H7 (cell line): ENCODE results near the gene LEAP2. TPM values are rescaled to one million over a fixed set of nuclear protein-coding genes. Genes with fewer than 3 reads are reported as not detected.

Source experiments
- DNase-seq: peaks from one replicate; pipeline ENCODE4 v3.0.0; 2012
- H3K27me3 ChIP-seq: 2 replicates; pipeline ENCODE4 v1.6.0; 2011; ENCODE audit warnings: mild to moderate bottlenecking, low read length; ENCODE audit not compliant: control insufficient read depth, insufficient read depth
- H3K36me3 ChIP-seq: replicated peaks from 2 replicates; pipeline ENCODE4 v1.5.1; 2011; ENCODE audit warnings: low read length; ENCODE audit not compliant: control insufficient read depth, insufficient read depth
- H3K4me3 ChIP-seq: 2 replicates; pipeline ENCODE4 v1.5.1; 2011; ENCODE audit warnings: low read depth, mild to moderate bottlenecking, control low read depth, low read length, moderate library complexity; ENCODE audit not compliant: insufficient read depth
- total RNA-seq: library from RNA; depleted of rRNA; stranded (reverse); fragments of >200 nt; shearing (Covaris generic); gene quantifications from 2 replicates; pipeline ENCODE4 v1.2.3, GENCODE V29; 2014; rRNA removed

LEAP2 gene
- 0.70 and 0.94 TPM in 2 replicates for total RNA-seq

- no peak within 1 kb of the TSS for H3K4me3 ChIP-seq
- H3K27me3 ChIP-seq = no peaks in the 10 kb centered on the region
- peaks cover 5% of the 10 kb centered on the region for H3K36me3 ChIP-seq
- no peak for DNase-seq
These were observed at the start of gene LEAP2 for GRCh38 chr5:132873119-132873929. Gene LEAP2 (plus strand): TSS chr5:132873668. CDS start chr5:132873695, 27 bp downstream.

GRCh38 chr5:132824426-132824825 lies 49.0 kb upstream of the LEAP2 start:
- H3K4me3 ChIP-seq = no peak overlapping the region
- peaks cover 68% of the 10 kb centered on the region for H3K27me3 ChIP-seq
- no peaks in the 10 kb centered on the region for H3K36me3 ChIP-seq
- DNase-seq = no peak

- peaks cover 76% of the 10 kb centered on the region for H3K27me3 ChIP-seq
- H3K36me3 ChIP-seq = no peaks in the 10 kb centered on the region
- H3K4me3 ChIP-seq = peak overlapping the region; percentile 46
- peak; percentile 88 for DNase-seq
These were observed 48.2 kb upstream of the LEAP2 start for GRCh38 chr5:132825033-132825833.

GRCh38 chr5:132825834-132826391 lies 47.6 kb upstream of the LEAP2 start:
- Histone ChIP-seq H3K27me3 (peaks cover 82% of the 10 kb centered on the region), H3K4me3 (peak overlapping the region; percentile 46), H3K36me3 (no peaks in the 10 kb centered on the region)
- peak; percentile 86 for DNase-seq

GRCh38 chr5:132826424-132827082 lies 46.9 kb upstream of the LEAP2 start:
- Histone ChIP-seq H3K27me3 (peaks cover 85% of the 10 kb centered on the region), H3K36me3 (no peaks in the 10 kb centered on the region), H3K4me3 (no peak overlapping the region)
- no peak for DNase-seq

GRCh38 chr5:132827943-132828673 lies 45.4 kb upstream of the LEAP2 start:
- DNase-seq = no peak
- no peak overlapping the region for H3K4me3 ChIP-seq
- no peaks in the 10 kb centered on the region for H3K36me3 ChIP-seq
- H3K27me3 ChIP-seq = peaks cover 78% of the 10 kb centered on the region

GRCh38 chr5:132828846-132829494 lies 44.5 kb upstream of the LEAP2 start:
- no peak for DNase-seq
- H3K36me3 ChIP-seq = no peaks in the 10 kb centered on the region
- peaks cover 71% of the 10 kb centered on the region for H3K27me3 ChIP-seq
- no peak overlapping the region for H3K4me3 ChIP-seq

- peak overlapping the region; percentile 59 for H3K4me3 ChIP-seq
- peaks cover 62% of the 10 kb centered on the region for H3K27me3 ChIP-seq
- DNase-seq = peak; percentile 94
- no peaks in the 10 kb centered on the region for H3K36me3 ChIP-seq
These were observed 43.6 kb upstream of the LEAP2 start for GRCh38 chr5:132829742-132830435.

- H3K27me3 ChIP-seq = peaks cover 56% of the 10 kb centered on the region
- DNase-seq = peak; percentile 92
- H3K4me3 ChIP-seq = peak within 1 kb of the TSS; percentile 59
- H3K36me3 ChIP-seq = no peaks in the 10 kb centered on the region
These were observed 42.9 kb upstream of the LEAP2 start, which contains the start of gene SHROOM1 for GRCh38 chr5:132830436-132831094. Gene SHROOM1 (minus strand): TSS chr5:132830647. CDS start chr5:132826140, 4,507 bp downstream.

GRCh38 chr5:132831095-132831860 lies 42.2 kb upstream of the LEAP2 start:
- H3K4me3 ChIP-seq = peak overlapping the region; percentile 59
- peak; percentile 41 for DNase-seq
- peaks cover 49% of the 10 kb centered on the region for H3K27me3 ChIP-seq

GRCh38 chr5:132832612-132833011 lies 40.9 kb upstream of the LEAP2 start:
- H3K36me3 ChIP-seq = no peaks in the 10 kb centered on the region
- peaks cover 39% of the 10 kb centered on the region for H3K27me3 ChIP-seq
- DNase-seq = no peak
- no peak overlapping the region for H3K4me3 ChIP-seq

More at GRCh38 chr5:132831095-132831860, 42.2 kb upstream of the LEAP2 start:
- no peaks in the 10 kb centered on the region for H3K36me3 ChIP-seq

GRCh38 chr5:132834057-132834456 lies 39.4 kb upstream of the LEAP2 start:
- no peak for DNase-seq
- no peaks in the 10 kb centered on the region for H3K36me3 ChIP-seq
- no peak overlapping the region for H3K4me3 ChIP-seq
- H3K27me3 ChIP-seq = peaks cover 25% of the 10 kb centered on the region
